NCI-H1105 (cell line): ENCODE data around the gene CDKAL1.
"Not testable (repeated sequence)": the region's sequence is repeated elsewhere in the genome, so short reads cannot be mapped to it uniquely, and the experiment has no call there.

ENCODE experiments used
- DNase-seq: peaks from one replicate; lab custom pipeline; 2025; lab: John Stamatoyannopoulos, UW

CDKAL1 gene

DNA sequence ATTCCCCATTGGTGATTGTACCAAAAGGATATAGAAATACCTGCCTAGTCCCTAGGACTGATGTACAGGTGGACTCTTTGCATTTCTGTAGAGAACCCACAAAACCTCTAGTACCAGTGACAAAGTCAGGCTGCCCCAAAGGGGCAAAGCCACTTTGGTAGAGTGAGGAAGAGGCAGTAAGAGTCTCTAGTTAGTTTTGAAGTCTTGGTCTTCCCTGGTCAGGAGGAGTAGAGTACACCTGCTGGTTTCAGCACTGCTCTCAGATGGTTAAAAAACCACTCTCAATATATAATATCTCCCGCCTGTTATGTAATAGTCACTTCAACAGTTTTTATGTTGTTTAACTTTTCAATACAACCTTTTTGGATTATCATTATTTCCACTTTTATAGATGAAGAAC, 344.9 kb downstream of the CDKAL1 start:
- no peak for DNase-seq

DNA sequence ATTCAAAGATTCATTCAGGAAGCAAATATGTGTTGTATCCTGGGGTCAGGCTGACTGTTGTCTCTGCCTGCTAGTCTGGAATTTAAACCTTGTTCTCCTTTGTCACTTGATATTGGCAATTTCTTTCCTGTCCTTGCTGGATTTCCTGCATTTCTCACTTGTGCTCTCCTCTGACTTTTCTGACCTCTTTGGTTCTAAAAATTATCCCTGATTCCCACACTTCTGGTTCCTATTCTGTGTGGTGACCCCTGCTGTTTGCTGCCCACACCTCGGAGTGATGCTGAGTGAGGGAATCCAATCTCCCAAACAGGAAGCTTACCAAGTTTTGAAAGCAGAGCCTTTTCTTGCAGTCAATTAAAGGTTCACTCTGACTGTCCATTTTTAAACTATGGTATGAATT, 345.3 kb downstream of the CDKAL1 start:
- no peak for DNase-seq

DNA sequence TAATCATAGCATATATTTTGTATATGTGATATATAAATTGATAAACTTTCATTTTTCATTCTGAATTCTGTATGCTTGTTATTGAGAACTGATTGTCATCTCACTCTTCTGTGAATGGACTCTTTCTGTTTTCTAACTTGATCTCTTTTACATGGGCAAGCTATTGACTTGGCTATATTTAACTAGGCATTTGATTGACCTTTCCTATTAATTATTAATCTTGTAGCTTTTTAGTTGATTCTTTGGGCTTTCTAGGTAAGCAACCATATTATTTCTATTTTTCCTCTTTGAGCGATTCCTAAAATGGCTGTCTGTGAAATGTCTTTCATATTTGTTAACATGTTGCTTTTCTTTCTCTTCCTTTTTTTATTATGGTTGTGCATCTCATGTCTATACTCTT, 347.1 kb downstream of the CDKAL1 start:
- DNase-seq = no peak

DNA sequence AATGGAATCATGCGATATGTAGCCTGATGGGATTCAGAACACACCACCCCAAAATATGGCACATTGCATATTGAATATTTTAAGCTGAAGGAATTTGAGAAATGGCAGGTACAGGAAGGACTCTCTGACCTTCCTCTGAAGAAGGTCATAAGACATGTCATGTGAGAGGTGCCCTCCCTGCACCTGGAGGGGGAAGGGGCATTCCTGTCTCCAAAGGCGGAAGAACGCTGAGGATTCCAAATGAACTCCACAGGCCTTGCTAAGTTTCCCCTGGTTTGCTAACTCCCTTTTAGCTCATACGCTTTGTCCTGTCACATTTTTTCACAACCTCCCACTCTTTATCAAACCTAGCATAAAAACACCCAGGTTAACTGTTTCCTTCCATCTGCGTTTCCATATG, 347.8 kb downstream of the CDKAL1 start:
- DNase-seq = no peak

DNA sequence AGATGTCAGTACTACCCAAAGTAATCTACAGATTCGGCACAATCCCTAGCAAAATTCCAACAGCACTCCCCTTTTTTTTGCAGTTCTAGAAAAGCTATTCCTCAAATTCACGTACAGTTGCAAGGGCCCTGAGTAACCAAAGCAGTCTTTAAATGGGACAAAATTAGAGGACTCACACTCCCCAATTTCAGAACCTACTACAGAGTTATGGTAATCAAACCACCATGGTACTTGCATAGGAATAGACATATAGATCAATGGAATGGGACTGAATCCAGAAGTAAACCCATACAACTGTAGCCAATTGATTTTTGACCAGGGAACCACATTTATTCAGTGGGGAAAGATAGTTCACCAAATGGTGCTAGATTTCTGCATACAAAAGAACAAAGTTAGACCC, 350.8 kb downstream of the CDKAL1 start:
- DNase-seq = no peak

DNA sequence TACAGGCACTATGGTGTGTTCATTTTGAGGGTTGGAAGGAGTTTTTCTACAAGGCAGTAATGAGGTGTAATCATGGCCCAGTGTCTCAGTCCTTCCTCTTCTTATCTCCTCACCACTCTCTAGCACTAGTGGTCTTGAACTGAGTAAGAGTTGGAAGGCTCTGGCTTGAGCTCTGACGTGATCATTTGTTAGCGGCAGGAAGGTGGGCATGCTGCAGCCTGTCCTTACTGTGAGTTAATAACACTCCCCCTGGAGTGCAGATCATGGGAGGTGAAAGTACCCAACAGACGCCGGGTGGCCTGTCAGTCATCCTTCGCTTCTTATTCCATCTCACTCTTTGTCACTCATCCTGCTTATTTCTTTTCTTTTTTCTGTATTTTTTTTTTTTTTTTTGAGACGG, 356.9 kb downstream of the CDKAL1 start:
- peak; percentile 92 for DNase-seq

DNA sequence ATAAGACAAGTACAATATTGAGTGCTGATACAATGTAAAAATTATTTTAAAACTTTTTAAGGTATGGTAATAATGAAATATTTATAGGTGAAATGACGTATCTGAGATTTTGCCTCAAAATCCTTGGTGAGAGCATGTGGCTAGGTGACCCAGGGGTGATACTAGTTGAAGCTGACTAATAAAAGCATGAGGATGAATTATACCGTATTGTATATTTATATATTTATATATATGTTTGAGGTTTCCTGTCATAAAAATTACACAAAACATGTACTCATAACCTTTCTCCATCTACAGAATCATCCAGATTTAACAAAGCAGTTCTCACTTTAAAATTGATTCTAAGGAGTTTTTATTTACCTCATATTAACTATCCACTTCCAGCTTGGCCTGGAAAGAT, 358.1 kb downstream of the CDKAL1 start:
- no peak for DNase-seq

DNA sequence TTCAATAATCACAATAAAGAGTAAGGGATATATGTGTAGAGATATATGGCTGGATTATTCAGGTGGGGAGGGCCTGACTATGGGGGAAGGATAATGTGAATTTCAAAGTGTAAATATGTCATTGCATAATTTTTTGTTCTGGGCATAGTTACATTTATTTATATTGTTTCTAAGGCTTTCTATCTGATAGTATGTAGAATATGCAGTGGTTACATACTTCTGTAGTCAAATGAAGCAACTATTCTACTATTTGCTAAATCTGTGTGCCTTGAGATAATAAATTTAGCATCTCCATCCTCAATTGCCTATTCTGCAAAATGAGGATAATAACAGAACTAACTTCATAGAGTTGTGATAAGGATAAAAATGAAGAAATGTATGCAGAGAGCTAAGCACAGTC, 359.2 kb downstream of the CDKAL1 start:
- no peak for DNase-seq

DNA sequence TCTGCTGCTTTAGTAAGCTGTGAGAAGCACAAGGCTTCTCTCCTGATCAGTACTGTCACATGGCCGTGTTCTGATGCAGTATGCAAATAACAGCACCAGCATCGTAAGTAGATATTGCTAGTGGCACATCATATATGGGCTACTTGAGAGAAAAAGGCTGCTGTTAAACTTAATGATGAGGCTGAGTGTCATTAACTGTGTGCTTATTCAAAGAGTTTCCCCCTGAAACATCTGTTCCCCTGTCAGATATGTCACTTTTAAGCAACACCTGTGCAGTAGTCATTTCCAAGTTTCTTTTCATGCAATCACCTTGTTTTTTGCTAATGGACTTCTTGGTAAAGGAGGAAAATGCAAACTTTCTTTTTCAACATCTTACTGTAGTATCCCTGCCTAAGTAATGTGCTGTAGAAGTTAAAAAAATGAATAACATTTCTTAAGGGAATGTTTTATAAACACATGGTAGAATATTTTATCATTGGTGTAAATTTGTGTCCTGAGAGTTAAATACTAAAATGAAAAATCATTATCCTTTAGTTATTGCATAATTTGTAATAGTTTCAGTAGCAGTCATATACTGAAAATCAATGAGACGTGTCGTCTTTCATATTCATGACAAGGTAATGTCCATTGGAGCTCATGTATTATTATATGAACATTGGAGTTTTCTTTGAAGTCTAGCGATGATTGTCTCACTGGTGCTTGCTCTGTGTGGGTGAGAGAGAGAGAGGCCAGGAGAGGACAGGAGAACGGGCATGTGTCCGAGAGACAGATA, 366.3 kb downstream of the CDKAL1 start:
- peak; percentile 11 for DNase-seq

DNA sequence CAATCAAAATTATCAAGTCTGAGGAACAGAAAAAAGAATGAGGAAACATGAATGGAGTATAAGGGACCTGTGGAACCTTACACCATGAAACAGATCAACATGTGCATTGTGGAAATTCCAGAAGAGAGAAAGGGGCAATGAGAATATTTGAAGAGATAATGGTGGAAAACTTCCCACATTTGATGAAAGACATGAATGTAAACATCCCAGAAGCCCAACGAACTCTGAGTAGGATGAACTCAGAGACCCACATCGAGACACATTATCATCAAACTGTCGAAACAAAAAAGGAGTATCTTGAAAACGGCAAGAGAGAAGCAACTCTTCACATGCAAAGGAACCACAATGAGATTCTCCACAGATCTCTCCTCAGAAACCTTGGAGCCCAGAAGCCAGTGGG, 371.1 kb downstream of the CDKAL1 start:
- no peak for DNase-seq

DNA sequence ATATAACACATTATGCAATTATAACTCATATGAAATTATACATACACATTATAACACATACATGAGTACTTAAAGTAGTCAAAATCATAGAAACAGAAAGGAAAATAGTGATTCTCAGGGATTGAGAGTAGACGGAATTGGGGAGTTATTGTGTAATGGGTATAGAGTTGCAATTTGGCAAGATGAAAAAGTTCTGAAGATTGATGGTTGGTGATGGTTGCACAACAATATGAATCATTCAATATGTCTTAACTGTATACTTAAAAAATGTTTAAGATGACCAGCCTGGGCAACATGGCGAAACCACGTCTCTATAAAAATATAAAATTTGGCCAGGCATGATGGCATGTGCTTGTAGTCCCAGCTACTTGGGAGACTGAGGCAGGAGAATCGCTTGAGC, 372.7 kb downstream of the CDKAL1 start:
- DNase-seq = no peak

DNA sequence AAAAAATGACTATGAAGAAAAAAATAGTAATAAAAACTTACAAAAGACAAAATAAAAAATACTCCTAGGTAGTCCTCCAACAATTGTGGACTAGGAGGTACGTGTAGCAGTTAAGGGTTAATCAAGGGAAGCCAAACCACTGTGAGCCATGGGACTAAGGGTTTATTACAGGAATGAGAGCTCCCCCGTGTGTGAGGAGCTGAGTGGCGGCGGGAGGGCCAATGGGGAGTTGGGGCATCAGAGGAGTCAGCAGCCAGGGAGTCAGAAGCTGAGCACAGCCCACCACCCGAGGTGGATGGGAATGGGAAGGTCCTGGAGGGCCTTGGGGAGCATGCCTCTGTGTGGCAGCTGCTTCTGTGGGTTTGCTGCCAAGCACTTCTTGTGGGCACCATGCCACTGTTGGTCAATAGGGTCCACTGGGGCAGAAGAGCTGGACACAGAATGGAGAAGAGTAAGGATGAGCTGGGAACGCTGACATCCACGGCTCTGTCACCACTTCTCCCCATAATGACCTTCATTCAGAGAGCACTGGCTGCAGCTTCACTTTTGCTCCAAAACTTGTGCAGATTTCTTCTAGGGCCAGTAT, 373.3 kb downstream of the CDKAL1 start:
- no peak for DNase-seq

DNA sequence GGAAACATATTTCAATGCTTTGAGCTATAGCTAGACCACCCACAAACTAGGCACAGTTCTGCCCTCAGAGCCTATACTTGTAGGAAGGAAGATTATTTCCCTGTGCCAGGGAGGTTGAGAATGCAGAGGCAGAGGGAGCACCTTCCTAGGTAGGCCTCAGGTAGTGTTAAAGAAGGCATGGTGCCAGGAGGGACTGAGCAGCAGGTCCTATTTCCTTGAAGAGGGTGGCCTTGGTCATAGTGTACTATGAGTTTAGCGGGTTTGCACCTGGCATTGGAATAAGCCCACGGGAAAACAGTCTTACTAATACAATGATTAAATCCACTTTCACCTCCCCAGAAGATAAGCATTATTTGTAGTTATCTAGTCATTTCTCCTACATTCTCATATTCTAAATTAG, 375.4 kb downstream of the CDKAL1 start:
- no peak for DNase-seq

DNA sequence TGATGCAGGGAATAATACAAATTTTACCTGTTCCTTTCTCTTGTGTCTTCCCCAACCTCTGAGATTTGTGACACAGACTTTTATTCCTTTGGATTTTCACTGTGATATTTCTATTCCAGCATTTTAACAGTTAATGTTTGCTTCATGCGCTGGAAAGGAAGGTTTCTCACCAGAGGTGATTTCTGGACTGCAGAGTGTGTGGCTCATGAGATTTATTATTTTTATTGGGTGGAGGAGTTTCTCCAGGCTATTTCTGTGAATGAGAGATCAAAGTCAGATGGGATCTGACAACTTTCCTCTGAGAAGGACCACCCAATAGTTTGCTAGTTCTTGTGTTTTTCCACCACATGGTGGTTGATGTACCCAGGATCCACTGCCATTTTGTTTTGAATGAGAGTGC, 377.5 kb downstream of the CDKAL1 start:
- DNase-seq = no peak

DNA sequence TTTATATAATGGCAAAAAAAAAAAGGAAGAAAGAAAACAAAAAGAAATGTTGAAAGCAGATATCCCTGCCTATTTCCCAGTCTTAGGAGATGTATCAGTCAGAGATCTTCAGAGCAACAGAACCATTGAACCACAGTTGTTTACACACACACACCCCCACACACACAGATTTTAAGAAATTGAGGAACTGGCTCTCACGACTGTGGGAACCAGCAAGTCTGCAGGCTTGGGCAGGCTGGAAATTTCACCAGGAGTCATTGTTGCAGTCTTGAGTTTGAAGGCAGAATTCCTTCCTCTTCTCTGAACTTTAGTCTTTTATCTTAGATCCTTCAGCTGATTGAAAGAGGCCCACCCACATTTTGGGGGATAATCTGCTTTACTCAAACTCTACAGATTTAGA, 380.9 kb downstream of the CDKAL1 start:
- no peak for DNase-seq

DNA sequence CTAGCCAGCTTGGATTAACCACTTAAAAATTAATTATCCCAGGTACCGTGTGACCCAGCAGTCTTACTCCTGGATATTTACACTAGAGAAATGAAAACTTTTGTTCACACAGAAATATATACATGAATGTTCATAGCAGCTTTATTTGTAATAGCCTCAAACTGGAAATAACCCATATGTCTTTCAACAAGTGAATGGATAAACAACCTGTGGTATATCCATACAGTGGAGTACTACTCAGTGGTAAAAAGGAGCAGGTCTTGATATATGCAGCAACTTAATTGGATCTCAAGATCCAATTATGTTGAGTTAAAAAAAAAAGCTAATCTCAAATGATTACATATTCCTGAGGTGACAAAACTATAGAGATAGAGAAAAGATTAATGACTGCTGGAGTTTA, 381.4 kb downstream of the CDKAL1 start:
- DNase-seq = no peak

DNA sequence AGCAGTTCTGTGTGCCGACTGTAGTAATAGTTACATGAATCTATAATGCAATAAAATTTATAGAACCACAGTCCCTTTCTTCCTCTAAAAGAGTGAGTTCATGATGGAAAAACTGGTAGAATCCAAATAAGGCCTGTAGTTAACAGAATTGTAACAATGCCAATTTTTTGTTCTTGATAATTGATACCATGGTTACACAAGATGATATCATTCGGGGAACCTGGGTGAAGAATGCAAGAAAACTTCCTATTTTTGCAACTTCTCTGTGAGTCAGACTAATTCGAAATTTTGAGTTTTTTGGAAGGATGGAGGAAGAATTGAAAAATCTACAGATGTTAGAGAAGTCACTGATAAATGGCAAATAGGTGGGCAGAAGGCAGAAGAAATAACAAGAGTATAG, 381.8 kb downstream of the CDKAL1 start:
- no peak for DNase-seq

DNA sequence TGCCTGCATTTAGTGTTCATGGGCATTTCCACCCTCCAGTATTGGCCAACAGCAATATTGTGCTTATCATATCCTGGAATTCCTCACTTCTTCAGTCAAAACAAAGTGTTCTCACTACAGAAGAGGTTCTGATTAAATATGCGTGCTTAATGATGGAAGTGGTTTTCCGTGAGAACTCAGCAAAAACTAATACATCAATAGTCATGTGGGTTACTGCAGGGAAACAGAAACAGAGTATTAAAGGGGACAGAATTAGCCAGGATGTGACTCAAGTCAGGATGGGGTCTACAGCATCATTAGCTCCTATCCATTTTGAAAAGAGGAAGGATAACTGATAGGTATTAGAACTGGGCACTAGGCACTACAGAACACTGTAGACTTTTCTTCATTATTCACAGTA, 384.6 kb downstream of the CDKAL1 start:
- no peak for DNase-seq

DNA sequence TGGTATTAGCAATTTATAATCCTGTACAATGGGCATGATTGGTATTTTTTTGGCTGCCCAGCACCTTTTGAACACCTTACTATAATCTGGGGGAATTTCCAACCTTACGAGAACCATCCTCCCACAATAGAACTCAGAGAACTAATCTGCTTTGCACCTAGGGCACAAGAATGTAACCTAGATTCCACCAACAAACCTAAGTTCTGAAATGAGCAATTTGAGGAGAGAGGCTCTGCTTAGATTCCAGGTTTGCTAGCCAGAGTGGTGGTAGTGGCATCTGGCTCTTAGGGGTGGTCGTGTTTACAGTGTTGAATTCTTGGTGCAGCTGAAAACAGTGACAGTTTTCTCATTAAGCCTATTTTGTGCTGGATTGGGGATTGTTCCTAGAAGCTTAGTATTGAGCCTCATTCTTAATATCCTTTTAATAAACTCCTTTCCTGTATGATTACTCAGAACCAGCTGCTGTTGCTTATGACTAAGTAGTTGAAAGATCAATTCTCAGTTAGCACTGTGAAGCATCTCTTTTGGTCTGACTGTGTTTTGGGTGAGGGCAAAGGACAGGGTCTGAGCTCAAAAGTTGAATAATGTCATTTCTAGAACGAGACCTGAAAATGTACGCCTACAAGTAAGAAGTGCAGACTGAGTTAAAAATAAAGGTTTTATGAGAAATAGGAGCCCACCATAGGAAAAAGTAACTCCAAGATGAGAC, 385.6 kb downstream of the CDKAL1 start:
- DNase-seq = no peak

DNA sequence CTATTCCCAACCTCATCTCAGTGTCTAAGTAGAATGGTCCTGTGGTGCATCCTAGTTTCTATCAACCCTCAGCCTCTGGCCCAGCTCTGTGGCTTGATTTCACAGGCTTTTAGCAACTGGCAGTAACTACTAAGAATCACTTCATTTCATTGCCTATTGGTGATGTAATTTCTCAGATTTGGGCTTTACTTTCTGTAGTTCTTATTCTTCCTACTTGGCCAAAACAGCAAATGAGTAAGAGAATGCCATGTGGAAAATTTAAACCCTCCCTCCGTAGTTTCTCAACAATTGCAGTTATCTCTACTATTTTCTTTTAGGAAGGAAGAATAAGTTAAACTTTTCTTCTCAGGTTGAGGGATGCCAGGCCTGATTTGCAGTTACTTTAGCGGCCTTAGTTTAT, 387.3 kb downstream of the CDKAL1 start:
- DNase-seq = no peak

DNA sequence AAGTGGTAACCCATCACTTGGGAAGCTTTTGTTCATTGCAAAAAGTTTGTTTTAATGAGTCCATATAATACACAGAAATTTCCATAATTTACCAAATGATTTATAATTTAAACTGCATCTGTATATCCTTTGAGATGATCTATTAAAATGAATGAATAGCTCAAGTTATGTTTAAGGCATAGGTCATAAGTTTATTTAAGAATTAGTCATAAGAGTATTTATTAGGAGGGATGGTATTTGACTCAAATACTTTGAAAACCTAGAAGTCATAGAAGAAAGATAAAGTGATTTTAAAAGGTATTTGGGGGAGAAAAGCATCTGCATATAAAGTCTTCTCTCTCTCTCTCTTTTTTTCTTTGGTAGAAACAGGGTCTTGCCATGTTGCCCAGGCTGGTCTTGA, 388.5 kb downstream of the CDKAL1 start:
- DNase-seq = no peak

DNA sequence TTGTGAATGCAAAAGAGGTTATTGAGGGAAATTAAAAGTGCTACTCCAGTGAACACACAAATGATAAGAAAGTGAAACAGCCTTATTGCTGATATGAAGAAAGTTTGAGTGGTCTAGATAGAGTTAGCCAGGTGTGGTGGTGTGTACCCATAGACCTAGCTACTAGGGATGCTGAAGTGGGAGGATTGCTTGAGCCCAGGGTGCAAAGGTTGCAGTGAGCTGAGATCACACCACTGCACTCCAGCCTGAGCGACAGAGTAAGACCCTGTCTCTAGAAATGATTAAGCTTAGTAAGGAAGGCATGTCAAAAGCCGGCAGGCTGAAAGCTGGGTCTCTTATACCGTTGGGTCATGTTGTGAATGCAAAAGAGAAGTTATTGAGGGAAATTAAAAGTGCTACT, 389.8 kb downstream of the CDKAL1 start:
- not testable (repeated sequence) for DNase-seq

DNA sequence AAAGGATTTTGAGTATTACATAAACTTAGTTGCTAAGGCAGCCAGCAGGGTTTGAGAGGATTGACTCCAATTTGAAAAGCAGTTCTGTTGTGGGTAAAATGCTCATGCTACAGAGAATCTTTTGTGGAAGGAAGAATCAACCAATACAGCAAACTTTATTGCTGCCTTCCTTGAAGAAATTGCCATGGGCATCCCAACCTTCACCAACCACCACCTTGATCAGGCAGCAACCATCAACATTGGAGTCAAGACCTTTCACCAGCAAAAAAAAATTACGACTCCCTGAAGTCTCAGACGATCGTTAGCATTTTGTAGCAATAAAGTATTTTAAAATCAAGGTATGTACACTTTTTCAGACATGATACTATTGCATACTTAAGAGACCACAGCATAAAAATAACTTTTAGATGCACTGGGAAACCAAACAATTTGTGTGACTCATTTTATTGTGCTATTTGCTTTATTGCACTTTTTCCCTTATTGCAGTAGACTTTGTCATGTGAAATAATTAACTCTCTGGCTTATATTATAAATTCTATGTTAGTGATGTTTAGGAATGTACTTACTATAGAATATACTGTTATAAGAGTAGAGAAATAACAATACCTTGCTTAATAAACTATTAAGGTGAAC, 390.8 kb downstream of the CDKAL1 start:
- no peak for DNase-seq
